ENCODE data around the gene DDX24. TPM values are rescaled to one million over a fixed set of nuclear protein-coding genes. Genes with fewer than 3 reads are reported as not detected.
A peak's percentile ranks its signal among the peaks of the same experiment; 100 is the strongest.

The DDX24 gene
- total and polyA plus RNA-seq, 5 donors from 2014 or later, result 221 to 518 (median 257) TPM

- H3K27me3 Mint-ChIP-seq, result peaks cover 1% of the 10 kb centered on the region
- peaks cover 0 to 1% (median under 1%) of the 10 kb centered on the region in 4 donors for H3K4me1 Mint-ChIP-seq
- no peaks in the 10 kb centered on the region for H3K4me1 ChIP-seq (ENCODE audit: control insufficient read depth, insufficient read depth, low read length, poor library complexity, severe bottlenecking)
- peaks cover 8% of the 10 kb centered on the region for H3K36me3 Mint-ChIP-seq
- no peak overlapping the region for H3K27ac ChIP-seq (ENCODE audit: insufficient read depth, low read length, poor library complexity, severe bottlenecking)
- peak overlapping the region in 2 of 4 donors; percentile 34 to 44 for H3K4me3 Mint-ChIP-seq
- H3K36me3 ChIP-seq (ENCODE audit: control insufficient read depth, insufficient read depth, low read length), result peaks cover 16% of the 10 kb centered on the region
- DNase-seq (no peak), ATAC-seq (ENCODE audit: low read depth in 2 of 2) (no peak)
- H3K9me3 Mint-ChIP-seq, result no peaks in the 10 kb centered on the region
- H3K9me3 ChIP-seq (ENCODE audit: control insufficient read depth in 2 of 2, low read length in 2 of 2), result no peaks in the 10 kb centered on the region
- no peaks in the 10 kb centered on the region for H3K27me3 ChIP-seq (ENCODE audit: control insufficient read depth, insufficient read depth, low read length)
- H3K27ac Mint-ChIP-seq, result peak overlapping the region in 1 of 3 donors; percentile 96
- no peak overlapping the region for H3K4me3 ChIP-seq (ENCODE audit: low read depth, low read length)
These were observed 39.3 kb downstream of the DDX24 start for GRCh38 chr14:94041551-94042346.

GRCh38 chr14:94040796-94041195, 40.2 kb downstream of the DDX24 start:
- Mint-ChIP-seq H3K27ac (peak overlapping the region in 1 of 3 donors; percentile 21), H3K27me3 (peaks cover 5% of the 10 kb centered on the region), H3K9me3 (no peaks in the 10 kb centered on the region), H3K4me3 (no peak overlapping the region), H3K4me1 (peaks cover 0 to 3% (median 1%) of the 10 kb centered on the region in 4 donors), H3K36me3 (peaks cover 8% of the 10 kb centered on the region)
- no peak for DNase-seq
- no peaks in the 10 kb centered on the region for H3K4me1 ChIP-seq (ENCODE audit: control insufficient read depth, insufficient read depth, low read length, poor library complexity, severe bottlenecking)
- H3K9me3 ChIP-seq (ENCODE audit: control insufficient read depth in 2 of 2, low read length in 2 of 2), result no peaks in the 10 kb centered on the region
- H3K27ac ChIP-seq (ENCODE audit: insufficient read depth, low read length, poor library complexity, severe bottlenecking), result no peak overlapping the region
- no peak for ATAC-seq (ENCODE audit: low read depth in 2 of 2)
- peaks cover 8% of the 10 kb centered on the region for H3K36me3 ChIP-seq (ENCODE audit: control insufficient read depth, insufficient read depth, low read length)
- no peaks in the 10 kb centered on the region for H3K27me3 ChIP-seq (ENCODE audit: control insufficient read depth, insufficient read depth, low read length)
- H3K4me3 ChIP-seq (ENCODE audit: low read depth, low read length), result no peak overlapping the region

- DNase-seq (no peak), ATAC-seq (ENCODE audit: low read depth in 2 of 2) (no peak)
- no peaks in the 10 kb centered on the region for H3K27me3 ChIP-seq (ENCODE audit: control insufficient read depth, insufficient read depth, low read length)
- Mint-ChIP-seq H3K4me3 (no peak overlapping the region), H3K27ac (no peak overlapping the region), H3K4me1 (peaks cover 0 to 3% (median 1%) of the 10 kb centered on the region in 4 donors), H3K27me3 (peaks cover 5% of the 10 kb centered on the region), H3K9me3 (no peaks in the 10 kb centered on the region), H3K36me3 (peaks cover 3% of the 10 kb centered on the region)
- H3K36me3 ChIP-seq (ENCODE audit: control insufficient read depth, insufficient read depth, low read length), result peaks cover 3% of the 10 kb centered on the region
- H3K27ac ChIP-seq (ENCODE audit: insufficient read depth, low read length, poor library complexity, severe bottlenecking), result no peak overlapping the region
- no peaks in the 10 kb centered on the region for H3K9me3 ChIP-seq (ENCODE audit: control insufficient read depth in 2 of 2, low read length in 2 of 2)
- no peaks in the 10 kb centered on the region for H3K4me1 ChIP-seq (ENCODE audit: control insufficient read depth, insufficient read depth, low read length, poor library complexity, severe bottlenecking)
- H3K4me3 ChIP-seq (ENCODE audit: low read depth, low read length), result no peak overlapping the region
These were observed 40.8 kb downstream of the DDX24 start for GRCh38 chr14:94040247-94040646.

GRCh38 chr14:94038921-94039629, 41.9 kb downstream of the DDX24 start:
- Mint-ChIP-seq H3K27ac (peak overlapping the region in 1 of 3 donors; percentile 63), H3K9me3 (no peaks in the 10 kb centered on the region), H3K27me3 (peaks cover 5% of the 10 kb centered on the region), H3K36me3 (no peaks in the 10 kb centered on the region), H3K4me1 (peaks cover 0 to 3% (median 1%) of the 10 kb centered on the region in 4 donors), H3K4me3 (no peak overlapping the region)
- no peak overlapping the region for H3K27ac ChIP-seq (ENCODE audit: insufficient read depth, low read length, poor library complexity, severe bottlenecking)
- DNase-seq (no peak), ATAC-seq (ENCODE audit: low read depth in 2 of 2) (no peak)
- H3K4me1 ChIP-seq (ENCODE audit: control insufficient read depth, insufficient read depth, low read length, poor library complexity, severe bottlenecking), result no peaks in the 10 kb centered on the region
- no peak overlapping the region for H3K4me3 ChIP-seq (ENCODE audit: low read depth, low read length)
- no peaks in the 10 kb centered on the region for H3K36me3 ChIP-seq (ENCODE audit: control insufficient read depth, insufficient read depth, low read length)
- H3K9me3 ChIP-seq (ENCODE audit: control insufficient read depth in 2 of 2, low read length in 2 of 2), result no peaks in the 10 kb centered on the region
- H3K27me3 ChIP-seq (ENCODE audit: control insufficient read depth, insufficient read depth, low read length), result no peaks in the 10 kb centered on the region

GRCh38 chr14:94038510-94038909, 42.5 kb downstream of the DDX24 start:
- no peak overlapping the region for H3K27ac Mint-ChIP-seq
- H3K9me3 Mint-ChIP-seq, result no peaks in the 10 kb centered on the region
- Histone ChIP-seq H3K4me3 (ENCODE audit: low read depth, low read length) (no peak overlapping the region), H3K36me3 (ENCODE audit: control insufficient read depth, insufficient read depth, low read length) (no peaks in the 10 kb centered on the region), H3K27ac (ENCODE audit: insufficient read depth, low read length, poor library complexity, severe bottlenecking) (no peak overlapping the region), H3K4me1 (ENCODE audit: control insufficient read depth, insufficient read depth, low read length, poor library complexity, severe bottlenecking) (no peaks in the 10 kb centered on the region), H3K9me3 (ENCODE audit: control insufficient read depth in 2 of 2, low read length in 2 of 2) (no peaks in the 10 kb centered on the region), H3K27me3 (ENCODE audit: control insufficient read depth, insufficient read depth, low read length) (no peaks in the 10 kb centered on the region)
- DNase-seq (no peak), ATAC-seq (ENCODE audit: low read depth in 2 of 2) (no peak)
- peaks cover 5% of the 10 kb centered on the region for H3K27me3 Mint-ChIP-seq
- no peaks in the 10 kb centered on the region for H3K36me3 Mint-ChIP-seq
- H3K4me1 Mint-ChIP-seq, result peaks cover 0 to 3% (median 1%) of the 10 kb centered on the region in 4 donors
- no peak overlapping the region for H3K4me3 Mint-ChIP-seq

- Histone ChIP-seq H3K27ac (ENCODE audit: insufficient read depth, low read length, poor library complexity, severe bottlenecking) (no peak overlapping the region), H3K27me3 (ENCODE audit: control insufficient read depth, insufficient read depth, low read length) (no peaks in the 10 kb centered on the region), H3K4me1 (ENCODE audit: control insufficient read depth, insufficient read depth, low read length, poor library complexity, severe bottlenecking) (no peaks in the 10 kb centered on the region), H3K36me3 (ENCODE audit: control insufficient read depth, insufficient read depth, low read length) (no peaks in the 10 kb centered on the region), H3K9me3 (ENCODE audit: control insufficient read depth in 2 of 2, low read length in 2 of 2) (no peaks in the 10 kb centered on the region), H3K4me3 (ENCODE audit: low read depth, low read length) (no peak overlapping the region)
- no peak for ATAC-seq (ENCODE audit: low read depth in 2 of 2)
- no peaks in the 10 kb centered on the region for H3K9me3 Mint-ChIP-seq
- peaks cover 0 to 3% (median 1%) of the 10 kb centered on the region in 4 donors for H3K4me1 Mint-ChIP-seq
- DNase-seq, result no peak
- peaks cover 5% of the 10 kb centered on the region for H3K27me3 Mint-ChIP-seq
- no peak overlapping the region for H3K27ac Mint-ChIP-seq
- H3K4me3 Mint-ChIP-seq, result no peak overlapping the region
- no peaks in the 10 kb centered on the region for H3K36me3 Mint-ChIP-seq
These were observed 43.0 kb downstream of the DDX24 start for GRCh38 chr14:94037954-94038353.

GRCh38 chr14:94036313-94037167, 44.5 kb downstream of the DDX24 start:
- Mint-ChIP-seq H3K27me3 (peaks cover 5% of the 10 kb centered on the region), H3K4me3 (no peak overlapping the region), H3K9me3 (no peaks in the 10 kb centered on the region), H3K36me3 (no peaks in the 10 kb centered on the region), H3K27ac (no peak overlapping the region), H3K4me1 (peaks cover 0 to 3% (median 1%) of the 10 kb centered on the region in 4 donors)
- DNase-seq (peak; percentile 50 to 78 (median 74)), ATAC-seq (ENCODE audit: low read depth in 2 of 2) (peak; percentile 85 to 89)
- H3K4me1 ChIP-seq (ENCODE audit: control insufficient read depth, insufficient read depth, low read length, poor library complexity, severe bottlenecking), result no peaks in the 10 kb centered on the region
- H3K9me3 ChIP-seq (ENCODE audit: control insufficient read depth in 2 of 2, low read length in 2 of 2), result no peaks in the 10 kb centered on the region
- no peak overlapping the region for H3K4me3 ChIP-seq (ENCODE audit: low read depth, low read length)
- no peaks in the 10 kb centered on the region for H3K36me3 ChIP-seq (ENCODE audit: control insufficient read depth, insufficient read depth, low read length)
- no peak overlapping the region for H3K27ac ChIP-seq (ENCODE audit: insufficient read depth, low read length, poor library complexity, severe bottlenecking)
- no peaks in the 10 kb centered on the region for H3K27me3 ChIP-seq (ENCODE audit: control insufficient read depth, insufficient read depth, low read length)

Measured in CD4-positive, CD25-positive, alpha-beta regulatory T cell (primary cell).